Breast epithelium (tissue), 3 donors: Measurements from ENCODE around the gene PLEKHA5.

Source experiments
- CTCF ChIP-seq, 3 donors: fragments of 450-650 bp; IDR thresholded peaks; one replicate each; pipeline ENCODE4 v1.5.1; 2016 to 2017; ENCODE audit warnings: antibody characterized with exemption in 3 of 3, mild to moderate bottlenecking in 3 of 3, moderate library complexity in 3 of 3
- POLR2AphosphoS5 ChIP-seq, 3 donors: sonication (generic); formaldehyde crosslinking; IDR thresholded peaks; one replicate each; pipeline ENCODE4 v1.6.1; 2017; ENCODE audit warnings: antibody characterized with exemption in 3 of 3

DNA sequence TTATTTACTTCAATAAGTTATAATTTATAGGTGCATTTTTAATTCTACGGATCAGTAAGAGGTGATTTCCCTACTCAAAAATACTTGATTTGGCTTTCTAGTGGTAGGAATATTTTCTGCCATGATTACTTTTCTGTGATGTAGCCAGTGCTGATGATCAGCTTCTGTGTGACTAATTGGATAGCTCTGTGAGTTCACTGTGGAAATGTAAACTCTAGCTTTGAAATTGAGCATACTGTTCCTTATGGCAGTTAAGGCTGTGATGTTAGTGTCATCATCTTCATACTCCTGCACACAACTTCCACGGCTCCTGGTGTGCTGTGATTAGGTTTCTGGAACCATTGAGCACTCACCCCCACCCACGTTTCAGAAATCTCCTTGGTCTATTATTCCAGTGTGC lies 48.2 kb downstream of the PLEKHA5 start:
- TF ChIP-seq CTCF (IDR thresholded peaks at IDR 0.05), result no peak
- TF ChIP-seq POLR2AphosphoS5 (IDR thresholded peaks at IDR 0.05), result no peak
